Type B pancreatic cell (in vitro differentiated cells): Measurements from ENCODE around the gene ODAM. TPM values are rescaled to one million over a fixed set of nuclear protein-coding genes. Genes with fewer than 3 reads are reported as not detected.

ENCODE experiments used
- DNase-seq: peaks from one replicate; pipeline ENCODE4 v3.0.0; 2021; ENCODE audit warnings: mixed read lengths; ENCODE audit not compliant: unreplicated experiment; ENCODE audit errors: extremely low spot score
- H3K27ac Mint-ChIP-seq: 2 replicates; pipeline ENCODE4 v1.8.0; 2021; ENCODE audit warnings: mild to moderate bottlenecking, mixed read lengths
- H3K27me3 Mint-ChIP-seq: 2 replicates; pipeline ENCODE4 v1.8.0; 2021; ENCODE audit warnings: mixed read lengths
- H3K36me3 Mint-ChIP-seq: 2 replicates; pipeline ENCODE4 v1.8.0; 2021; ENCODE audit warnings: mixed read lengths
- H3K4me1 Mint-ChIP-seq: one replicate; pipeline ENCODE4 v1.8.0; 2021; ENCODE audit warnings: mixed read lengths; ENCODE audit not compliant: unreplicated experiment
- H3K4me3 Mint-ChIP-seq: 2 replicates; pipeline ENCODE4 v1.8.0; 2021; ENCODE audit warnings: mild to moderate bottlenecking, mixed read lengths
- H3K9me3 Mint-ChIP-seq: 2 replicates; pipeline ENCODE4 v1.8.0; 2021; ENCODE audit warnings: mixed read lengths
- long read RNA-seq: library from polyadenylated mRNA; unstranded; transcript quantifications from one replicate; pipeline ENCODE4 v2.0.0, GENCODE V29; 2020
- total RNA-seq: library from RNA; stranded (reverse); gene quantifications from 2 replicates; pipeline ENCODE4 v1.2.1, GENCODE V29; 2021; ENCODE audit warnings: low replicate concordance
- TF ChIP-seq, protein P1 (sequence below): fragments of 200-600 bp; sonication (generic); conservative IDR thresholded peaks from 2 replicates; pipeline ENCODE4 v1.5.0; 2021; ENCODE audit warnings: antibody characterized with exemption, mild to moderate bottlenecking

ODAM gene, protein sequence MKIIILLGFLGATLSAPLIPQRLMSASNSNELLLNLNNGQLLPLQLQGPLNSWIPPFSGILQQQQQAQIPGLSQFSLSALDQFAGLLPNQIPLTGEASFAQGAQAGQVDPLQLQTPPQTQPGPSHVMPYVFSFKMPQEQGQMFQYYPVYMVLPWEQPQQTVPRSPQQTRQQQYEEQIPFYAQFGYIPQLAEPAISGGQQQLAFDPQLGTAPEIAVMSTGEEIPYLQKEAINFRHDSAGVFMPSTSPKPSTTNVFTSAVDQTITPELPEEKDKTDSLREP
- 0.90 and 4.6 TPM in 2 replicates for total RNA-seq
- long read RNA-seq, partial matches to known transcripts, result 1 of 1 reads
- long read RNA-seq, other reads (novel, unspliced or antisense), result 0 of 1 reads

DNA sequence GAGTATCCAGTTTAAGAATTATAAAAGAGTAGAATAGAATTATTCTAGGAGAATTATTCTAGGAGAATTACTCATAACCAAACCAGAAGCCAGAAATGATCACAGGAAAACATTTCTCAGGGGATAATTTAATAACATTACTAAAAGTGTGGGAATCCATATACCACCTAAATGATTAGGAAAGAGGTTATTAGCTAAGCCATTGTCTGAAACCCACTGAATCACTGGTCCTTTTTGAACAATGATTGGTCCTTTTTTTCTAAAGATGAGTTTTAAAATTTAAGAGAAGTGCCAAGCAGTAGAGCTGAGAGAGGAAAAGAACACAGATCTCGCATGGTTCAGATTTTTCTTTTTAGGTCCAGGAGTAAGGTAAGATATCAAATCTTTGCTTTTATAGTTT lies at the start of gene ODAM:
TSS of gene ODAM (plus strand) at position 301 of the 400 bp plus-strand sequence. CDS start 819 bp downstream, outside the sequence.
- Mint-ChIP-seq H3K36me3 (no peaks in the 10 kb centered on the region), H3K4me1 (no peaks in the 10 kb centered on the region), H3K4me3 (no peak within 1 kb of the TSS)

DNA sequence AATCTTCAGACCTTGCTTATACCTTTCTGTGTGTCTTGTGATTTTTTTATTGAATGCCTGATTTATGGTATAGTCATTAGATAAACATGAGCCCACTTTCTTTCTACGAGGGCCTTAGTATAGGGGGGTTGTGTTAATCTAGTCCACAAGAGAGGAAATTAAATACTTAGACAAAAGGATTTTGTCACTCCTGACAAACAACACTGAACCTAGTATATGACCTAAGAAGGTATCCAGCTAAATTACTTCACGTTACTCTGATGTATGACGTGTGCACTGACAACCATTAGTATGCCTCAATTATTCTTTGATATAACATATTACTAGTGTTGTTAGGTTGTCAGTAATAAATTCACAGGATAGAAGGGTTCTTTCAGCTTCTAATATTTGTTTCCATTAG lies 44.3 kb upstream of the ODAM start:
- H3K36me3 Mint-ChIP-seq, result no peaks in the 10 kb centered on the region
- DNase-seq, result no peak
- no peaks in the 10 kb centered on the region for H3K27me3 Mint-ChIP-seq
- no peaks in the 10 kb centered on the region for H3K9me3 Mint-ChIP-seq
- H3K4me3 Mint-ChIP-seq, result no peak overlapping the region
- TF ChIP-seq, protein P1, sequence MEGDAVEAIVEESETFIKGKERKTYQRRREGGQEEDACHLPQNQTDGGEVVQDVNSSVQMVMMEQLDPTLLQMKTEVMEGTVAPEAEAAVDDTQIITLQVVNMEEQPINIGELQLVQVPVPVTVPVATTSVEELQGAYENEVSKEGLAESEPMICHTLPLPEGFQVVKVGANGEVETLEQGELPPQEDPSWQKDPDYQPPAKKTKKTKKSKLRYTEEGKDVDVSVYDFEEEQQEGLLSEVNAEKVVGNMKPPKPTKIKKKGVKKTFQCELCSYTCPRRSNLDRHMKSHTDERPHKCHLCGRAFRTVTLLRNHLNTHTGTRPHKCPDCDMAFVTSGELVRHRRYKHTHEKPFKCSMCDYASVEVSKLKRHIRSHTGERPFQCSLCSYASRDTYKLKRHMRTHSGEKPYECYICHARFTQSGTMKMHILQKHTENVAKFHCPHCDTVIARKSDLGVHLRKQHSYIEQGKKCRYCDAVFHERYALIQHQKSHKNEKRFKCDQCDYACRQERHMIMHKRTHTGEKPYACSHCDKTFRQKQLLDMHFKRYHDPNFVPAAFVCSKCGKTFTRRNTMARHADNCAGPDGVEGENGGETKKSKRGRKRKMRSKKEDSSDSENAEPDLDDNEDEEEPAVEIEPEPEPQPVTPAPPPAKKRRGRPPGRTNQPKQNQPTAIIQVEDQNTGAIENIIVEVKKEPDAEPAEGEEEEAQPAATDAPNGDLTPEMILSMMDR, result no peak
- no peaks in the 10 kb centered on the region for H3K4me1 Mint-ChIP-seq
- no peak overlapping the region for H3K27ac Mint-ChIP-seq

More for the DNA sequence above, at the start of gene ODAM:
- no peaks in the 10 kb centered on the region for H3K27me3 Mint-ChIP-seq
- TF ChIP-seq, protein P1, result no peak
- no peak within 1 kb of the TSS for H3K27ac Mint-ChIP-seq
- H3K9me3 Mint-ChIP-seq, result no peaks in the 10 kb centered on the region
- no peak for DNase-seq

DNA sequence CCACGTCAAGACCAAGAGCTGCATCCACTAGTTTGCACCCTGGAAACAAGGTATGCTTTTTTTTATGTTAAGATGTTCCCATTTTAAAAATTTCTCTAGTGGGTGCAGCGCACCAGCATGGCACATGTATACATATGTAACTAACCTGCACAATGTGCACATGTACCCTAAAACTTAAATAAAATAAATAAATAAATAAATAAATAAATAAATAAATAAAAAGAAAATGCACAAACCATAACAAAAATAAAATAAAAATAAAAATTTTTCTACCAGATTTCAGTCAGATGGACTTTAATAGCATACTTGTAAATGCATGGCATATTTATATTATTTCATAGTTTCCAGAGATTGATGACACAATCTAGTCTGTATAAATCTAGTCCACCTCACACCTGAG lies 43.4 kb upstream of the ODAM start:
- DNase-seq, result no peak
- H3K36me3 Mint-ChIP-seq, result no peaks in the 10 kb centered on the region
- TF ChIP-seq, protein P1, result no peak
- H3K27ac Mint-ChIP-seq, result no peak overlapping the region
- no peaks in the 10 kb centered on the region for H3K4me1 Mint-ChIP-seq
- H3K27me3 Mint-ChIP-seq, result no peaks in the 10 kb centered on the region
- no peaks in the 10 kb centered on the region for H3K9me3 Mint-ChIP-seq
- H3K4me3 Mint-ChIP-seq, result no peak overlapping the region

DNA sequence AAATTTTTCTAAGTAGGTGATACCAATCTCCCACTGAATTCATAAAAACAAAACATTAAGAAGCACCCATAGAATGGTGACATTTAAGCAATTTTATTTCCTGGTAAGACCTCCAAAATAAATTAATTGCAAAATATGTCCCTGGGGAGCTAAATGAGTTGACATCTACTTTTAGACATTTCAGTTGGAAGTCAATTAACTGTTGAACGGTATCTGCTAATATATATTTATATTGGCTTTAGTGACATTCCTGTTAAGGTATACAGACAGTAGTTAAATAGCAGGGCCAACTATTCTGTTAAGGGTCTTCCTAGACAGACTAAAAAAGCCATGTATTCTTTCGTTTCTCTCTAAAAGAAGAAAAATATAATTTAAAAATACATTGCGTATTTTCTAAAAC lies 41.6 kb upstream of the ODAM start, which contains the start of gene PRR27:
TSS of gene PRR27 (plus strand) at position 301 of the 400 bp plus-strand sequence. CDS start 139 bp downstream, outside the sequence.
- no peak within 1 kb of the TSS for H3K27ac Mint-ChIP-seq
- H3K4me1 Mint-ChIP-seq, result no peaks in the 10 kb centered on the region
- H3K4me3 Mint-ChIP-seq, result no peak within 1 kb of the TSS
- H3K9me3 Mint-ChIP-seq, result no peaks in the 10 kb centered on the region
- DNase-seq, result no peak
- no peaks in the 10 kb centered on the region for H3K36me3 Mint-ChIP-seq
- TF ChIP-seq, protein P1, result no peak
- H3K27me3 Mint-ChIP-seq, result no peaks in the 10 kb centered on the region

DNA sequence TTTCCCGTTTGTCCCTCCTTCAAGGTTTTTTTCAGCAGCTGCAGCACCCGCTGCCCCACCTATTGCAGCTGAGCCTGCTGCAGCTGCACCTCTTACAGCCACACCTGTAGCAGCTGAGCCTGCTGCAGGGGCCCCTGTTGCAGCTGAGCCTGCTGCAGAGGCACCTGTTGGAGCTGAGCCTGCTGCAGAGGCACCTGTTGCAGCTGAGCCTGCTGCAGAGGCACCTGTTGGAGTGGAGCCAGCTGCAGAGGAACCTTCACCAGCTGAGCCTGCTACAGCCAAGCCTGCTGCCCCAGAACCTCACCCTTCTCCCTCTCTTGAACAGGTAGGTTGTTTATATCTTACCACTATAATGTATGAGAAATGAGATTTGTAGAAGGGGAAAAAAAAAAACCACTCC lies 36.9 kb upstream of the ODAM start:
- Mint-ChIP-seq H3K4me1 (no peaks in the 10 kb centered on the region), H3K27me3 (no peaks in the 10 kb centered on the region), H3K27ac (no peak overlapping the region), H3K36me3 (no peaks in the 10 kb centered on the region), H3K4me3 (no peak overlapping the region), H3K9me3 (no peaks in the 10 kb centered on the region)
- no peak for DNase-seq
- TF ChIP-seq, protein P1, result no peak
